ENCODE data around the gene XRCC3.
"Not testable (repeated sequence)": the region's sequence is repeated elsewhere in the genome, so short reads cannot be mapped to it uniquely, and the experiment has no call there.

The XRCC3 gene

GRCh38 chr14:103663506-103663905, 51.7 kb downstream of the XRCC3 start:
- no peak for DNase-seq (ENCODE audit: low read depth)

DNA sequence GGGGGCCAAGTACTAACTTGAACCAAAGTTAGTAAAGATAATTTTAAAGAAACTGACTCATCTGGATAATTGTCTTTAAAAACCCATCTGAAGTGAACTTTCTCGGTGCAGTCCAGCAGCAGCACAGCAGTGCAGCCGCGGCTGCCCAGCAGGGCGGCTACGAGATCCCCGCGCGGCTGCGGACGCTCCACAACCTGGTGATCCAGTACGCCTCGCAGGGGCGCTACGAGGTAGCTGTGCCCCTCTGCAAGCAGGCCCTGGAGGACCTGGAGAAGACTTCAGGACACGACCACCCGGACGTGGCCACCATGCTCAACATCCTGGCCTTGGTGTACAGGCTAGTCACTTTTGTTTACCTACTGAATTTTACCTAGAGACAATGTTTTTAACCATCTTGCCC, 52.7 kb downstream of the XRCC3 start:
- no peak for DNase-seq (ENCODE audit: low read depth)

DNA sequence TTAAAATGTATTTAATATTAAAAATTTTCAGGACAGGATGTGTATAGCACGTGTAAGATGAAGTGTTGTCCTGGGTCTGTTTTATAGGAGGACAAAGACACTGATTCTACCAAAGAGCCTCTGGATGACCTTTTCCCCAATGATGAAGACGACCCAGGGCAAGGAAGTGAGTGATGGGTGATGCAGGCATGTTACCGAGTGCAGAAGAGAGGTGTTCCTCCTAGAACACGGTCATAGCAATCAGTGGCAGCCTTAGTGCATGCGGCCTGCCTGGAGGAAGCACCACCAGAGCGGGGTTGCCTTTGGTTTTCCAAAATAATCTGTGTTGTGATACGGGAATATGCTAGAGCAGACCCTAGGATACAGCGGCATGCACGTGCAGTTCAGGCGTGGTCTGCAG, 53.2 kb downstream of the XRCC3 start:
- no peak for DNase-seq (ENCODE audit: low read depth)

DNA sequence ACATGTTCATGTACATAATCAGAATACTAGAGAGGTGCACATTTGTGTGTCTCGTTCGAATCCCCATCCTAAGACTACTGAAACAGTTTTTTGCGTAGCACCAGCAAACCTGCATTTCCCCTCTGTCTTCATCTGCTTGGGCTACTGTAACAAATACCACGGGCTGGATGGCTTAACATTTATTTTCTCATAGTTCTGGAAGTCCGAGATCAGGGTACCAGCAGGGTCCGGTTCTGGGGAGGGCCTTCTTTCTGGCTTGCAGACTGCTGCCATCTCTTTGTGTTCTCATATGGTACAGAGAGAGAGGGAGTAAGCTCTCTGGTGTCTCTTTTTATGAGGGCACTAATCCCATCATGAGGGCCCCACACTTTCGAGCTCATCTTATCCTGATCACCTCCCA, 55.6 kb downstream of the XRCC3 start:
- DNase-seq (ENCODE audit: low read depth), result no peak

DNA sequence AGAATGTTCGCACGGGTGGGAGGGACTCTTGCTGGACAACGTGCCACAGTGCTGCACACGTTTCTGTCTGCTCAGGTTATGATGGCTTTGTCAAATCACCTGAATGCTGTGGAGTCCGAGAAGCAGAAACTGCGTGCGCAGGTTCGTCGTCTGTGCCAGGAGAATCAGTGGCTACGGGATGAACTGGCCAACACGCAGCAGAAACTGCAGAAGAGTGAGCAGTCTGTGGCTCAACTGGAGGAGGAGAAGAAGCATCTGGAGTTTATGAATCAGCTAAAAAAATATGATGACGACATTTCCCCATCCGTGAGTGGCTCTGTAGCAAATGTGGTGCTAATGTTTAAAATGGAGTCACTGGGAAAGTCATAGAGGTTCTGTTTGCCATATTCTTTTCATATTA, 57.8 kb downstream of the XRCC3 start:
- no peak for DNase-seq (ENCODE audit: low read depth)

- DNase-seq (ENCODE audit: low read depth), result no peak
These were observed 58.5 kb downstream of the XRCC3 start for GRCh38 chr14:103656756-103657133.

DNA sequence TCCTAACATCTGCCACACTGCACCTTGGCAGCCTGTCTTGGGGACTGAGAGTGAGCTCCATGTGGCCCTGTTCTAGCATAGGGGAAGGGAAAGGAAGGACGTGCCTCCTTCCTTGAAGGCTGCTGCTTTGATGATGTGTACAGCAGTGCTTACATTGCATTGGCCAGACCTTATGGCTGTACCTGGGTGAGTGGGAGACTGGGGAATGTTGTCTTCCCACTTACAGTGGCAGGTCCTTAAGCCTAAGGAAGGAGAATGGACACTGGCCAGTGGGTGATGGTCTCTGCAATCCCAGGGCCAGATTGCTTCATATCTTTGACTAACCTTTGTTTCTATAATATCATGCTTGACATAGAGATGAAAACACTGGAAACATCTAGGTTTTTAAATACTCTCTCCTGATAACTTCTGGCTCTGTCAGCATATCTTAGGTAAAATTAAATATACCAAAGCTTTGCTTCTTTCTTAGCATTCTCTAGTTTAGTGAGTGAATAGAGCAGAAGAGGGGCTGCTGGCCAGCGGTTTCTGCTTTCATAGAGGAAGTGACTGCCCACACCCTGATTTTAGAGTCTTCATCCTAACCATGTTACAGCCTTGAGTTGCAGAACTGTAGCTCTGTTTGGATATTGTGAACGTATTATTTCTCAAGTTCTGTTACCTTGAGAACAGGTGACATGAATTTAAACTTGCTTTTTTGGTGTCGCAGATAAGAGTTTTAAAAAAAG, 59.1 kb downstream of the XRCC3 start:
- DNase-seq (ENCODE audit: low read depth), result no peak

GRCh38 chr14:103654619-103655018, 60.6 kb downstream of the XRCC3 start:
- DNase-seq (ENCODE audit: low read depth), result no peak

DNA sequence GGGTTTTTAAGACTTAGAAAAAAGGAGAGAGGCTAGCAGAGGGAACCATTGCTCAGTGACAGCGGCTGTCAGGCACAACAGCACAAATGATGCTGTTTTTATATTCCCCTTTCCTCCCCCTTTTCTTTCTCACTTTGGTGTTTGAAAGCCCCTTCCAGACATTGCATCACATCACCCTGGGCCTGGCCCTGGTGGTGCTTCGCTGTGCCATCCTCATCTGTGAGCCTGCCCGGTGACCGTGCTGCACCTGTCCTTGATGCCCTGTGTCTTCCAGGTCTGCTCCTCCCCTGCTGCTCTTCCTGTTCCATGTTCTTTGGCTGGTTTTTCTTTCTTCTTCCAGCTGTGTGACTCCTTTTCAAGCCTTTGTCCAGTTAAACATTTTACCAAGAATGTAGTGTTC, 61.4 kb downstream of the XRCC3 start:
- no peak for DNase-seq (ENCODE audit: low read depth)

- not testable (repeated sequence) for DNase-seq (ENCODE audit: low read depth)
These were observed 61.9 kb downstream of the XRCC3 start for GRCh38 chr14:103653336-103653735.

DNA sequence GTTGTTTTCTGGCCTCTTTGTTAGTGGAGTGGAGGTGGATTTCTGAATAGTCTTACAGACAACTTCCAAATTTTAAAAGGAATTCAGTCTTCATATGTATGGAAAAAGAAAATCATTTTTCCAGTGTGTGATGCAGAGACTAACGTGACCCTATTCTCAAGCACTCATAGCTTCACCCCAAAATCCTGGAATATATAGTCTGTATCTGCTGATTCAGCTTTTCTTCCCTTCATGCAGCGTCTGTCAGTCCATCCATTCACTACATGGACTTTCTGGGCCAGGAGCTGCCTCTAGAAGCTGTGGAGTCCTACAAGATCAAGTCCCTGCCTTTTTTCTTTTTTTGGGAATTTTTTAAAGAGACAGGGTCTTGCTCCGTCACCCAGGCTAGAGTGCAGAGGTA, 62.4 kb downstream of the XRCC3 start:
- no peak for DNase-seq (ENCODE audit: low read depth)

DNA sequence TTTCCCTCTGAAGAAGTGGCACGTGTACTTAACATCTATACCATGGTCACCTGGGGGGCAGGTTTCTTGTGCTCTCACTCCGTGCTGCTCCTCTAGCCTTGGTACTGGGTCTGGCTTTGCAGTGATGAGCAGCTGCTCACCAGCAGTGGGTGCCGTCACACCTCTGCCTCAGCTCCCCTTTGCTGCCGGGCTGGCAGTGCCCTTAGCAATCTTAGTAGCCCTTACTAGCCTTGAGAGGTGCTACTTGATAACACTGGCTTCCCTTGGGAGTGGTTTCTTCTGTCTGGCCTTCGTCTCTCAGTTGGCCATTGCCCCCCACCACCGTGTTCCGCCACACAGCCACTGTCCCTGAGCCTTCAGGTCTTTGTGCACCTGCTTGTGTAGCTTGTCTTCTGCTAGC, 63.7 kb downstream of the XRCC3 start:
- DNase-seq (ENCODE audit: low read depth), result no peak

DNA sequence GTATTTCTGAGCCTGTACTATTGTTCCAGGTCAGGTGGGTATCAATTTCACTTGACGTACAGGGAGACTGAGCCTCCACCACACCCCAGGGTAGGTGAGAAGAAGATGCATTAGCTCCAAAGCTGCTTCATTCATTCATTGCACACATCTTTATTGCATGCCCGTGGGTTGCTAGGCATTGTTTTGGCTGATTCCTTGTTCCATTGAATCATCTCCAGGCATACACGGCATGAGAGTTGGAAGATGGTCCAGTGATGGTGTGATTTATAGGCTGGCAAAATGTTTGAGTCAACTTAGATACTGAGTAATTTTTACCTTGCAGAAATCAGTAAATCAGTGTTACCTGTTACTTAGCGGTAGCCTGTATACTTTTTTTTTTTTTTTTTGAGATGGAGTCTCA, 65.0 kb downstream of the XRCC3 start:
- no peak for DNase-seq (ENCODE audit: low read depth)

DNA sequence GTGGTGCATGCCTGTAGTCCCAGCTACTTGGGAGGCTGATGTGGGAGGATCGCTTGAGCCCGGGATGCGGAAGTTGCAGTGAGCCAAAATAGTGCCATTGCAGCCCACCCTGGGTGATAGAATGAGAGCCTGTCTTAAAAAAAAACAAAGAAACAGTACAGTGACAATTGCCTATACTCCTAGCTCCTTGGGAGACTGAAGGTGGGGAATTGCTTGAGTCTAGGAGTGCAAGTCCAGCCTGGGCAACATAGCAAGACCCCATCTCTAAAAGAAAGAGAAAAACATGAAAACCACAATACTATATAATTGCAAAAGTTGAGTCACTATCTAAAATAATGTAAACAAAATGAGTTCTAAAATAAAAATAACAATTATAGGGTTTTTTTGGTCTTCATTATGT, 66.2 kb downstream of the XRCC3 start:
- DNase-seq (ENCODE audit: low read depth), result no peak
